MM.1S (cell line): ENCODE results near the gene SLX4IP.

ENCODE experiments used
- DNase-seq: peaks from one replicate; pipeline ENCODE4 v3.0.0-alpha.2; 2015
- H2AFZ ChIP-seq: fragments of 300-600 bp; sonication (generic); 2 replicates; pipeline ENCODE4 v1.6.0; 2016; ENCODE audit warnings: antibody characterized with exemption, low read length
- H3F3A ChIP-seq: fragments of 300-600 bp; sonication (generic); 2 replicates; pipeline ENCODE4 v1.6.1; 2016; ENCODE audit warnings: mild to moderate bottlenecking, antibody characterized with exemption, low read length, moderate library complexity, mixed read lengths; ENCODE audit not compliant: insufficient read depth
- H3K27ac ChIP-seq: fragments of 300-600 bp; sonication (generic); 2 replicates; pipeline ENCODE4 v1.5.1; 2016; ENCODE audit warnings: mild to moderate bottlenecking, low read length
- H3K27me3 ChIP-seq: fragments of 300-600 bp; sonication (generic); replicated peaks from 2 replicates; pipeline ENCODE4 v1.6.0; 2016; ENCODE audit warnings: low read length; ENCODE audit not compliant: insufficient read depth
- H3K36me3 ChIP-seq: fragments of 300-600 bp; sonication (generic); replicated peaks from 2 replicates; pipeline ENCODE4 v1.6.1; 2016; ENCODE audit warnings: mild to moderate bottlenecking, low read length, mixed read lengths; ENCODE audit not compliant: insufficient read depth
- H3K4me1 ChIP-seq: fragments of 300-600 bp; sonication (generic); 2 replicates; pipeline ENCODE4 v1.6.1; 2016; ENCODE audit warnings: low read length, mixed read lengths
- H3K4me2 ChIP-seq: fragments of 300-600 bp; sonication (generic); 2 replicates; pipeline ENCODE4 v1.6.0; 2016; ENCODE audit warnings: low read depth, low read length
- H3K4me3 ChIP-seq: fragments of 300-600 bp; sonication (generic); 2 replicates; pipeline ENCODE4 v1.5.1; 2016; ENCODE audit warnings: low read length, mixed read lengths
- H3K79me2 ChIP-seq: fragments of 300-600 bp; sonication (generic); 2 replicates; pipeline ENCODE4 v1.6.1; 2016; ENCODE audit warnings: mixed run types, low read length, mixed read lengths
- H3K9ac ChIP-seq: fragments of 300-600 bp; sonication (generic); 2 replicates; pipeline ENCODE4 v1.6.1; 2016; ENCODE audit warnings: low read length, mixed read lengths
- H3K9me2 ChIP-seq: fragments of 300-600 bp; sonication (generic); replicated peaks from 2 replicates; pipeline ENCODE4 v1.6.1; 2016; ENCODE audit warnings: mild to moderate bottlenecking, low read length, mixed read lengths; ENCODE audit not compliant: insufficient read depth
- H3K9me3 ChIP-seq: fragments of 300-600 bp; sonication (generic); replicated peaks from 2 replicates; pipeline ENCODE4 v1.6.1; 2016; ENCODE audit warnings: mild to moderate bottlenecking, low read length, mixed read lengths; ENCODE audit not compliant: insufficient read depth
- H4K20me1 ChIP-seq: fragments of 300-600 bp; sonication (generic); 2 replicates; pipeline ENCODE4 v1.6.1; 2016; ENCODE audit warnings: mild to moderate bottlenecking, low read length, moderate library complexity, mixed read lengths; ENCODE audit not compliant: insufficient read depth
- EZH2 ChIP-seq: fragments of 300-600 bp; sonication (generic); optimal IDR thresholded peaks from 2 replicates; pipeline ENCODE3; 2017; ENCODE audit warnings: low read depth, mild to moderate bottlenecking, antibody characterized with exemption, low read length, mixed read lengths
- EZH2phosphoT487 ChIP-seq: fragments of 300-600 bp; sonication (generic); IDR thresholded peaks from 2 replicates; pipeline ENCODE4 v1.6.1; 2018; ENCODE audit warnings: antibody characterized with exemption, low read length
- TF ChIP-seq, protein P1 (sequence below): fragments of 300-600 bp; sonication (generic); IDR thresholded peaks from 2 replicates; pipeline ENCODE4 v1.5.1; 2016; ENCODE audit warnings: antibody characterized with exemption, low read length, mixed read lengths

SLX4IP gene

DNA sequence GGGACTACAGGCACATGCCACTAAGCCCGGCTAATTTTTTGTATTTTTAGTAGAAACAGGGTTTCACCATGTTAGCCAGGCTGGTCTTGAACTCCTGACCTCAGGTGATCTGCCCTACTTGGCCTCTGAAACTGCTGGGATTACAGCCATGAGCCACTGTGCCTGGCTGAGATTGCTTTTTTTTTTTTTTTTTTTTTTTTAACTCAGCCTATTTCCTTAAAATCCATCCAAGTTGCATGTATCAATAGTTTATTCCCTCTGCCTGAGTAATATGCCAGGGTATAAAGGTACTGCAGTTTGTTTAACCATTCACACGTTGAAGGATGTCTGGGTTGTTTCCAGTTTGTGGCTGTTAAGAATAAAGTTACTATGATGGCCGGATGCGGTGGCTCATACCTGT, 10.7 kb downstream of the SLX4IP start:
- no peak for DNase-seq
- Histone ChIP-seq H3K27ac (no peak overlapping the region), H3K9me2 (no peaks in the 10 kb centered on the region), H3K9me3 (no peaks in the 10 kb centered on the region), H3K4me1 (peaks cover 9% of the 10 kb centered on the region; the same call in 1 of the 2 replicates), H3K27me3 (no peaks in the 10 kb centered on the region), H3K36me3 (no peaks in the 10 kb centered on the region), H4K20me1 (no peaks in the 10 kb centered on the region), H3K4me3 (no peak overlapping the region), H3K9ac (no peak overlapping the region), H3K4me2 (no peak overlapping the region), H3K79me2 (peaks cover 3% of the 10 kb centered on the region; the same call in 1 of the 2 replicates), H2AFZ (no peak overlapping the region), H3F3A (peaks cover 12% of the 10 kb centered on the region)
- no peak for TF ChIP-seq EZH2
- no peak for TF ChIP-seq EZH2phosphoT487
- TF ChIP-seq, protein P1, sequence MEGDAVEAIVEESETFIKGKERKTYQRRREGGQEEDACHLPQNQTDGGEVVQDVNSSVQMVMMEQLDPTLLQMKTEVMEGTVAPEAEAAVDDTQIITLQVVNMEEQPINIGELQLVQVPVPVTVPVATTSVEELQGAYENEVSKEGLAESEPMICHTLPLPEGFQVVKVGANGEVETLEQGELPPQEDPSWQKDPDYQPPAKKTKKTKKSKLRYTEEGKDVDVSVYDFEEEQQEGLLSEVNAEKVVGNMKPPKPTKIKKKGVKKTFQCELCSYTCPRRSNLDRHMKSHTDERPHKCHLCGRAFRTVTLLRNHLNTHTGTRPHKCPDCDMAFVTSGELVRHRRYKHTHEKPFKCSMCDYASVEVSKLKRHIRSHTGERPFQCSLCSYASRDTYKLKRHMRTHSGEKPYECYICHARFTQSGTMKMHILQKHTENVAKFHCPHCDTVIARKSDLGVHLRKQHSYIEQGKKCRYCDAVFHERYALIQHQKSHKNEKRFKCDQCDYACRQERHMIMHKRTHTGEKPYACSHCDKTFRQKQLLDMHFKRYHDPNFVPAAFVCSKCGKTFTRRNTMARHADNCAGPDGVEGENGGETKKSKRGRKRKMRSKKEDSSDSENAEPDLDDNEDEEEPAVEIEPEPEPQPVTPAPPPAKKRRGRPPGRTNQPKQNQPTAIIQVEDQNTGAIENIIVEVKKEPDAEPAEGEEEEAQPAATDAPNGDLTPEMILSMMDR = no peak

DNA sequence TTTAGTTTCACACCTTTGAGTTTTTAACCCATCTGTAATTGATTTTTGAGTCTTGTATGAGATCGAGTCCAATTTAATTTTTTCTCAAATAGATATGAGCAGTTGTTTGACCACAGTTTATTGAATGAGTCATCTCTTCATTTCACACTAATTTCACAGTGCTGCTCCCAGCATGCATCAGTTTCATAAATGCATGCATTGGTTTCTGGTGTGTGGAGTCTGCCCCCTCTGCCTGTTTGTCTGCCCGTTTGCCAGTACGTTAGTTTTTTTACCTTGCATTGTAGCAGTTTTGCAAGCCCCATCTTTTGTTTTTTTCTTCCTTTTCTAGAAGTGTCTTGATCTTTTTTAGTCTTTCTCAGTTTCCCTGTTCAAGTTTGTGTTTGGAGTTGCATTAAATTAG, 11.9 kb downstream of the SLX4IP start:
- peak overlapping the region; percentile 23; the same call in 1 of the 2 replicates for H3K9ac ChIP-seq
- H3F3A ChIP-seq = peaks cover 12% of the 10 kb centered on the region
- H3K27me3 ChIP-seq = no peaks in the 10 kb centered on the region
- no peaks in the 10 kb centered on the region for H4K20me1 ChIP-seq
- no peaks in the 10 kb centered on the region for H3K36me3 ChIP-seq
- DNase-seq = peak; percentile 88
- no peaks in the 10 kb centered on the region for H3K9me3 ChIP-seq
- H3K4me2 ChIP-seq = peak overlapping the region; percentile 71
- TF ChIP-seq EZH2phosphoT487 = no peak
- TF ChIP-seq EZH2 = no peak
- TF ChIP-seq, protein P1 = no peak; the same call in 1 of the 2 replicates
- H3K4me1 ChIP-seq = peaks cover 9% of the 10 kb centered on the region; the same call in 1 of the 2 replicates
- peak overlapping the region; percentile 70 for H3K27ac ChIP-seq
- peak overlapping the region; percentile 42; the same call in 1 of the 2 replicates for H2AFZ ChIP-seq
- no peaks in the 10 kb centered on the region for H3K9me2 ChIP-seq
- peaks cover 3% of the 10 kb centered on the region; the same call in 1 of the 2 replicates for H3K79me2 ChIP-seq
- H3K4me3 ChIP-seq = peak overlapping the region; percentile 30

DNA sequence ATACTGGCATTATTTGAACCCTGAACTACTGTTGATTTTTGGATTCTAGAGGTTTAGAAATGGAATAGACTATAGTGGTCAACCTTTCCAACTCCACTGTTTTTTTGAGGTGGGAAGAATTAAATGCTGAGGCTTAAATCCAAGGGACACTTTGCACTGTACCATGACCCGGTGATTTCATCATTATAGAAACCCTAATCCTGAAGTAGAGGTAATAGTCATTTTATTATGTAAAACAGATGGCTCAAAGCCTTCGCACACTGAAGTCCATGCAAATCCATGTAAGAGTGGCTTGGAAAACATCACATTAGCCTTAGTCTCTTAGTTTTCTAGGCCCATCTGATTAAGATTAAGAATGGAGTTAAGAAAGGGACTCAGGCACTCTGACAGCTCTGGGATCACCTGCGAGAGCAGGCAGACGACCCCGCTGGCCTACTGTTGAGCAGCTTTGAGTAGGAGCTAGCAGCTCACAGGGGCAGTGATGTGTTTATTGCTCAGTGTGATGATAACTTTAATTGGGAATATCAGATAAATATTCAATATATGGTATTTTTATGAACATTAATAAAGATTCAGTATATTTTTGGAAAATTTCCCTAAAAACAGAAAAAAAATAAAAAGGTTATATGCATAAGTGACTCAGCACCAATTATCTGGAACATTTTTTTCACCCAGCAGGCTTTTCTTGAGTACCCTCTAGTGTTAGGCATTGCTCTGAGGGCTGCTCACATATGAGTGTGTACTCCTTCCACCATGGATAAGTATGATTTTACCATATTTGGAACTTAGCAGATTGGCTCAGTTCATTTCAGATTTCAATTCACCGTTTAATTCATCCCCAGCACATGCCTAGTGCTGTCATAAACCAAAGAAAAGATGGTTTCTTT, 13.4 kb downstream of the SLX4IP start:
- H3K9ac ChIP-seq = no peak overlapping the region
- DNase-seq = no peak
- H3K9me3 ChIP-seq = no peaks in the 10 kb centered on the region
- peaks cover 17% of the 10 kb centered on the region for H3K4me1 ChIP-seq
- no peak overlapping the region for H3K27ac ChIP-seq
- no peak for TF ChIP-seq EZH2phosphoT487
- TF ChIP-seq, protein P1 = no peak
- no peak for TF ChIP-seq EZH2
- no peaks in the 10 kb centered on the region for H3K79me2 ChIP-seq
- no peaks in the 10 kb centered on the region for H3K9me2 ChIP-seq
- no peak overlapping the region for H2AFZ ChIP-seq
- no peaks in the 10 kb centered on the region for H3K27me3 ChIP-seq
- H3K4me2 ChIP-seq = no peak overlapping the region
- no peak overlapping the region for H3K4me3 ChIP-seq
- no peaks in the 10 kb centered on the region for H4K20me1 ChIP-seq
- H3K36me3 ChIP-seq = no peaks in the 10 kb centered on the region
- H3F3A ChIP-seq = peaks cover 20% of the 10 kb centered on the region
